Stimulated activated memory B cell treated with anti-CD40 and anti-IgM and Interleukin-4, amounts not matched to agents 10 μg/mL and 1 μg/mL and 100 μg/mL, for 72 hours (primary cell): Measurements from ENCODE around the gene LRRK1.

Source experiments
- ATAC-seq: fragments of 150-1000 bp; cut with Tn5 transposase; 2 replicates; pipeline ENCODE4 v1.10.0; 2021
- H3K27ac Mint-ChIP-seq: one replicate; pipeline ENCODE4 v1.8.0; 2022; ENCODE audit warnings: mild to moderate bottlenecking, mixed read lengths
- H3K27me3 Mint-ChIP-seq: one replicate; pipeline ENCODE4 v1.8.0; 2022; ENCODE audit warnings: mixed read lengths
- H3K36me3 Mint-ChIP-seq: one replicate; pipeline ENCODE4 v1.8.0; 2022; ENCODE audit warnings: mixed read lengths
- H3K4me1 Mint-ChIP-seq: one replicate; pipeline ENCODE4 v1.8.0; 2022; ENCODE audit warnings: mixed read lengths
- H3K4me3 Mint-ChIP-seq: one replicate; pipeline ENCODE4 v1.8.0; 2022; ENCODE audit warnings: mild to moderate bottlenecking, moderate library complexity, mixed read lengths
- H3K9me3 Mint-ChIP-seq: one replicate; pipeline ENCODE4 v1.8.0; 2022; ENCODE audit warnings: mixed read lengths

LRRK1 gene

DNA sequence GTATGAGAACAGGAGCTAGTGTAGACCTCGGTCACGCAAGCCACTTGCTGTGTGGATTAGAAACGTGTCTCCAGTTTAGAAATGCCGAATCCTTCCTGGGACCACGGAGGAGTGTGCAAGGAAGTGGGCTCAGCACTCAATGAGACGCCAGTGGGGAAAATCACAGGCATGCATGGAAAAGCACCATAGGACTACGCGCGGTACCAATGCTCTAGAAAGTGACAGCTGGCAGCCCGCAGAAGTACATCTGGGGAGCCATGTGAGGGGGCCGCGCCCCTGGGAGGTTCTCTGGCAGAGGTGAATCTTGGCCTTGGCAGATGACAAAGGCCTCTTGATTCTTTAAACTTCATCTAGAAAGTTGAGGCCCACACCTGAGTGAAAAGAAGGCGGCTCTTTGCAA is 99.3 kb downstream of the LRRK1 start:
- no peaks in the 10 kb centered on the region for H3K9me3 Mint-ChIP-seq
- H3K4me1 Mint-ChIP-seq: peaks cover 8% of the 10 kb centered on the region
- no peak overlapping the region for H3K4me3 Mint-ChIP-seq
- no peaks in the 10 kb centered on the region for H3K27me3 Mint-ChIP-seq
- ATAC-seq: no peak
- no peak overlapping the region for H3K27ac Mint-ChIP-seq
- peaks cover 56% of the 10 kb centered on the region for H3K36me3 Mint-ChIP-seq

DNA sequence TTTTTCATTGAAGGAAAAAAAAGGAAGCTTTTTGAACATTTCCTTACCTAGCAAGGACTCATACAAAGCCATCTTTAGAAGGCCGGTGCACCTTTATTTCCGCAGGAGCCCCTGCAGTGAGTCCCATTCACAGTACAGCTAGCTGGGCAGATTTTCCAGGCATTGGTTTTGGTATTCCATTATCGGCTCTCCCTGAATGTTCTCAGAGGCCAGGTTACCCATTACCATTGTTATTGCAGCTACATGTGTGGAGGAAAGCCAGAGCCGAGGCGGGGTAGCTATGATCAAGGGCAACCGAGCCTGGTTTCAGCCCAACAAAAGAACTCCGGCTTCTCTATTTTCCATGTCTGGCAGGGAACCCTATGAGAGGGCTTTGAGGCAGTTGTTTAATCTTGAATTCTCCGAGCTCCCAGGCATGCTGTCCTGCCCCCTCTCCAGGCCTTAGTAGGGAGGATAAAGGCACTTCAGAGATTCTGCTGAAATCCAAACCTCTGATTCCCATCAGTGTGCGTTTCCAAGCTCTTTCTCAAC is 100.3 kb downstream of the LRRK1 start:
- Mint-ChIP-seq H3K9me3 (no peaks in the 10 kb centered on the region), H3K36me3 (peaks cover 55% of the 10 kb centered on the region), H3K27me3 (no peaks in the 10 kb centered on the region), H3K4me3 (no peak overlapping the region), H3K27ac (no peak overlapping the region), H3K4me1 (peaks cover 8% of the 10 kb centered on the region)
- ATAC-seq: no peak

DNA sequence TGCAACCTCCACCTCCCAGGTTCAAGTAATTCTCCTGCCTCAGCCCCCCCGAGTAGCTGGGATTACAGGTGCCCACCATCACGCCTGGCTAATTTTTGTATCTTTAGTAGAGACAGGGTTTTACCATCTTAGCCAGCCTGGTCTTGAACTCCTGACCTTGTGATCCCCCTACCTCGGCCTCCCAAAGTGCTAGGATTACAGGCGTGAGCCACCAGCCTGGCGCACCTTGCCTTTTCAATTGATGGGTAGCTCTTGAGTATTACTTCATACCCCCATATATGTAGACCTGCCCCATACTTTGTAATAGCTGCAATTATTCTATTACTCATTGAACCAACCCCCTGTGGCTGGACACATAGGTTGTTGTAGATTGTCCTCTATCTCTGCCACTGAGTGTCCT is 101.3 kb downstream of the LRRK1 start:
- Mint-ChIP-seq H3K27ac (no peak overlapping the region), H3K4me1 (peaks cover 2% of the 10 kb centered on the region), H3K9me3 (no peaks in the 10 kb centered on the region), H3K36me3 (peaks cover 58% of the 10 kb centered on the region), H3K4me3 (no peak overlapping the region), H3K27me3 (no peaks in the 10 kb centered on the region)
- ATAC-seq: no peak

DNA sequence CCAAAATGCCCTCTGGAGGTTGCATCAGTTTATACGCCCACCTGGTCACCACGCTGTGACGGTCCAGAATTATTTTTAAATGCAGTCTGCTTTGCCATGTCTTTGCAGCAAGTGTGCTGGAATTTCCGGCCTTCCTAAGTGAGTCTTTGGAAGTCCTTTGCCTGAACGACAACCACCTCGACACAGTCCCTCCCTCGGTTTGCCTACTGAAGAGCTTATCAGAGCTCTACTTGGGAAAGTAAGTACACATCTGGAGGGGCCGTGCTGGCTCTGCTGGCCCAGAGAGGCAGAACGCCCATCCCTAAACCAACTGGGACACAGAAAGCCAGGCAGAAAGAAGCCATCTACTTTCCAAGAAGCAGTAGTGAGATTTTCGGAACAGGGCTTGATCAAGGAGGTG is 101.8 kb downstream of the LRRK1 start:
- no peak overlapping the region for H3K4me3 Mint-ChIP-seq
- no peak overlapping the region for H3K27ac Mint-ChIP-seq
- peaks cover 54% of the 10 kb centered on the region for H3K36me3 Mint-ChIP-seq
- H3K4me1 Mint-ChIP-seq: no peaks in the 10 kb centered on the region
- H3K9me3 Mint-ChIP-seq: no peaks in the 10 kb centered on the region
- no peak for ATAC-seq
- H3K27me3 Mint-ChIP-seq: no peaks in the 10 kb centered on the region

DNA sequence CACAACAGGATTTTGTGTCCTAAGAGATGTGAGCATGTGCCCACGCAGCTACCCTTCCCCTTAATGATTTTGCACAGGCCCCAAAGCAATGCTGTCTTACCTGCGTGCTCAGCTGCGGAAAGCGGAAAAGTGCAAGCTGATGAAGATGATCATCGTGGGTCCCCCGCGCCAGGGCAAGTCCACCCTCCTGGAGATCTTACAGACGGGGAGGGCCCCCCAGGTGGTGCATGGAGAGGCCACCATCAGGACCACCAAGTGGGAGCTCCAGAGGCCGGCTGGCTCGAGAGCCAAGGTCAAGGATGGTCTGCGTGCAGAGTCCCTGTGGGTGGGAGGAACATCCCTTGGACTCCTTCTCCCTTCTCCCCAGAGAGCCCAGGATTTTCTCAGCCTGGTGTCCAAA is 103.1 kb downstream of the LRRK1 start:
- H3K36me3 Mint-ChIP-seq: peaks cover 55% of the 10 kb centered on the region
- H3K4me3 Mint-ChIP-seq: no peak overlapping the region
- ATAC-seq: no peak
- no peaks in the 10 kb centered on the region for H3K9me3 Mint-ChIP-seq
- H3K4me1 Mint-ChIP-seq: no peaks in the 10 kb centered on the region
- no peaks in the 10 kb centered on the region for H3K27me3 Mint-ChIP-seq
- H3K27ac Mint-ChIP-seq: no peak overlapping the region

DNA sequence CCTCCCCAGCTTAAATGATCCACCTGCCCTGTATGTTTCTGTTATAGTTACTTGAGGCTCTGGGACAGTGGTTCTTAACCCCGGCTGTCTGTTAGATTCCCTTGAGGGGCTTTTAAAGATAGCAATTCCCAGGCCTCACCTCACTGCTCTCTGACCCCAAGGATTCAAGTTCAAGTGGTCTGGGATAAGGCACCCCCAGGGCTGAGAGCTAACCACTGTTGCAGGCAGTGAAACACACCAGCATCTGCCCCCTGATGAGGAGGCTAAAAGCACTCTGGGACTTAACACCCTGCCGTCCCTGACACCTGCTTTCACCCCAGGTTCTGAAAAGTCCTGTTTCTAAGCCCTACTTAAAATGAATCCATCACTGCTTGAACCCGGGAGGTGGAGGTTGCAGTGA is 103.7 kb downstream of the LRRK1 start:
- Mint-ChIP-seq H3K4me1 (no peaks in the 10 kb centered on the region), H3K9me3 (no peaks in the 10 kb centered on the region), H3K27ac (no peak overlapping the region), H3K27me3 (no peaks in the 10 kb centered on the region), H3K4me3 (no peak overlapping the region), H3K36me3 (peaks cover 61% of the 10 kb centered on the region)
- no peak for ATAC-seq

DNA sequence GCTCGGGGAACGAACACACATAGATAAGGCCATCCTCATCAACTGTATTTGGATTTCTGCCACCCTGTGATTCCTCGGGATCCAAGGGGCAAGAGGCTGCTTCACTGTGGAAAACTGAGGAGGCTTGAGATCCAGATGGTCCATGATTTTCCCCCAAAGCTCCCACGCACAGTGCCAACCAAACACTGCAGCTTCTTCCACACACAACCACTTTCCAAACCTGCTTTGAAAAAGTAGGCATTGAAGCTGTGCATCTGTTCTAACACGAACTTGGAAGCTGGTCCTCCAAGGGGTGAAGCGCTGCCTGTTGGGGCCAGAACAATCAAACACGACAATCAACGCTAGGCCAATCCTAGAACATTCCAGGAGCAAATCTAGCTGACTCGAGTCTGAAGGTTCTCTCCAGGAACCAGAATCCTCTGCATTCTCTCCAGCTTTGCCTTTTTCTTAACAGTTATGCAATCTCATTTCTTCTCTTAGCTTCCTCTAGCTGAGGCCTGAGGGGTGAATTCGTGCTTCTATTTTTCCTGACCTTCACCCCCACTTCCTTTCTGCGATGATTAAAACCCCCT is 104.4 kb downstream of the LRRK1 start:
- H3K9me3 Mint-ChIP-seq: no peaks in the 10 kb centered on the region
- no peaks in the 10 kb centered on the region for H3K4me1 Mint-ChIP-seq
- H3K27me3 Mint-ChIP-seq: no peaks in the 10 kb centered on the region
- no peak overlapping the region for H3K4me3 Mint-ChIP-seq
- ATAC-seq: no peak
- H3K27ac Mint-ChIP-seq: no peak overlapping the region
- H3K36me3 Mint-ChIP-seq: peaks cover 64% of the 10 kb centered on the region

DNA sequence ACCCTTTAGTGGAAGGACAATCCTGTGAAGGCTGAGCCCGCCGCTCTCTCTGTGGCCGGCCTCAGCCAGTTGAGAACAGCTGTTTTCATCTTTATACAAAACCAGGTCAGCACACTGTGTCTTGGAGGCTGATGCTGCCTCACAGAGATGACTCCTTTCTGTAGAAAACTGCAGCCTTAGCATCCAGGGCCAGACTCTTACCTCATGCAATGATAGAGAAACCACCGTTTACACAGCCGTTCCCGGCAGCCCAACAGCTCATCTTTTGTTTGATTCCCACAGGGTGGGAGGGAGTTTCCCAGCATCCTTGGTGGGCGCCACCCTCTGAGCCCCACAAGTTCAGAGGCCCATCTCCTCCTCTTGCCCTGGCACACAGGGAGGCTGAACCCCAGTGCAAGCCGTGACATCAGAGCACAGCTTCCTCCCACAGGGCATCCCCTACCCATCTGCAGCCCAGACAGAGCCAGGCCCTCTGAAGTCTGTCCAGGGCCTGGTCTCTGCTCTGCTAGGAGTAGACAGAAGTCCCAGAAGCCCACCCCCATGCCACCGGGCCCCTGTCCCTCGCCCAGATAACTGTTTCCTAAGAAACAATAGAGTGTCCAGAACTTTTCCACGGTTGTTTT is 105.0 kb downstream of the LRRK1 start:
- Mint-ChIP-seq H3K36me3 (peaks cover 70% of the 10 kb centered on the region), H3K9me3 (no peaks in the 10 kb centered on the region), H3K27me3 (no peaks in the 10 kb centered on the region), H3K27ac (no peak overlapping the region), H3K4me3 (no peak overlapping the region), H3K4me1 (no peaks in the 10 kb centered on the region)
- peak; percentile 24 for ATAC-seq

DNA sequence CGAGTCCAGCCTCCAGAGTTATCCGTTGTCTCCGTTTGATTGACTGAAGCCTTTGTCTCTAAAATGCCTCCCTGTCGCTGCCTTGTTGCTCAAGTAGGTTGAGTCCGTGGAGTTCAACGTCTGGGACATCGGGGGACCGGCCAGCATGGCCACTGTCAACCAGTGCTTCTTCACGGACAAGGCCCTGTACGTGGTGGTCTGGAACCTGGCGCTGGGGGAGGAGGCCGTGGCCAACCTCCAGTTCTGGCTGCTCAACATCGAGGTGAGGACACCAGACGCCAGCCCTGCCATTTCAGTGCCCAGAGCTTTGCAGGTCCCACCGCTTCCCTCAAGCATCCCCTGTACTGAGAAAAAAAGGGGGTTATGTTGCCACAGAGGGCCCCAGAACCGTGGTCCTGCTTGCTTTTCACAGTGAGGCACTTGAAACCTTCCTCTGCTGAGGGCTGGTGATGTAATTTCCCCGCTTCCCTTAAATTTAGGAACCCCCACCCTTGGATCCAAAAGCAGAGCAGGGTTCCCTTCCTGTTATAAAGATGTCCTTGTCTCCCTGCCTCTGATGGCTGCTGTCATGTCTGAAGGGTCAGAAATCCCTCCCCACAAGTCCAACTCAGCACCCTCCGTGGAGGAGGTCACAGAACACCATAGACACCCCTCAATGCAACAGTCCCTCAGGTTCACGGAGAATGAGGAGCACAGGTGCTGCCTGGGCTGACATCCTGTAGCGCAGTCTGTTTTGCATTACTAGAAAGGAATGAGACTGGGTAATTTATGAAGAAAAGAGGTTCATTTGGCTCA is 105.7 kb downstream of the LRRK1 start:
- H3K4me3 Mint-ChIP-seq: no peak overlapping the region
- H3K4me1 Mint-ChIP-seq: no peaks in the 10 kb centered on the region
- no peaks in the 10 kb centered on the region for H3K27me3 Mint-ChIP-seq
- no peak for ATAC-seq
- H3K9me3 Mint-ChIP-seq: no peaks in the 10 kb centered on the region
- peaks cover 77% of the 10 kb centered on the region for H3K36me3 Mint-ChIP-seq
- H3K27ac Mint-ChIP-seq: no peak overlapping the region

DNA sequence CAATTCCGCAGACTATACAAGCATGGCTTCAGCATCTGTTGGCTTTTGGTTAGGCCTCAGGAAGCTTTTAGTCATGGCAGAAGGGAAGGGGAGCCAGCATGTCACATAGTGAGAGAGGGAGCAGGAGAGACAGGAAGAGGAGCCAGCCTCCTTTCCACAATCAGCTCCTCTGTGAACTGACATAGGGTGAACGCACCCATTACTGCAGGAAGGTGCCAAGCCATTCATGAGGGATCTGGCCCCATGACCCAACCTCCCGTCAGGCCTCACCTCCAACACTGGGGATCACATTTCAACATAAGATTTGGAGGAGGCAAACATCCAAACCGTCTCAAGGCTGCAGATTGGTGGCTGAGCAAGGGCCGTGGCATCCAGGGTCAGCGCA is 106.3 kb downstream of the LRRK1 start:
- no peak overlapping the region for H3K4me3 Mint-ChIP-seq

DNA sequence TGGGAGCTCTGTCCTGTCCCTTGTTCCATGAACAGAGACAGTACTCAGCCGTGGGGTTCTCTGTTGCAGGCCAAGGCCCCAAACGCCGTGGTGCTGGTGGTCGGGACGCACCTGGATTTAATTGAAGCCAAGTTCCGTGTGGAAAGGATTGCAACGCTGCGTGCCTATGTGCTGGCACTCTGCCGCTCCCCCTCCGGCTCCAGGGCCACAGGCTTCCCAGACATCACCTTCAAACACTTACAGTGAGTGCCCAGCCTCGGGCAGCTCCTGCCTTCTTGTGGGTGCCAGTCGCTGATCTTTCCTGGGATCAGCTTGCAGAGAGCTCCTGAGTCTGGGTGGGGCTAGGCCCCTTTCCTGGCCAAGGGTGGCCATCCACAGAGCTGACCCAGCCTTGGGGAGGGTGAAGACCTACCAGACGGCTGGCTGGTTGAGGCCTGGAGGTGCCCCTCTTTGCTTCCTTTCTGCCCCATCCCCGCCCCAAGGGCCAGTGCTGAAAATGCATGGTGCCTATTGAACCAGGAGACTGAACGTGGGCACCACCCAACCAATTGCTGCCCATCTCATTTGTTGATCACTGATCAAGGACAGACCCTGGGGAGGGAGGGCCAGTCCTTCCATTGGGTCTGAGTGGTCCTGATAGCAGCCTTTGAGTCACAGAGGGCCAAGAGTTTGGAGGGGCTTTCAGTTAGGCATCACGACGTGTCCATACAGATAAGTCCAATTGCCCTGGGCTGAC is 106.9 kb downstream of the LRRK1 start:
- Mint-ChIP-seq H3K36me3 (peaks cover 85% of the 10 kb centered on the region), H3K4me3 (no peak overlapping the region), H3K9me3 (no peaks in the 10 kb centered on the region), H3K27me3 (no peaks in the 10 kb centered on the region), H3K27ac (no peak overlapping the region), H3K4me1 (no peaks in the 10 kb centered on the region)
- no peak for ATAC-seq

More for the DNA sequence above, 106.3 kb downstream of the LRRK1 start:
- ATAC-seq: no peak
- no peaks in the 10 kb centered on the region for H3K9me3 Mint-ChIP-seq
- no peak overlapping the region for H3K27ac Mint-ChIP-seq
- no peaks in the 10 kb centered on the region for H3K4me1 Mint-ChIP-seq
- H3K27me3 Mint-ChIP-seq: no peaks in the 10 kb centered on the region
- H3K36me3 Mint-ChIP-seq: peaks cover 83% of the 10 kb centered on the region

DNA sequence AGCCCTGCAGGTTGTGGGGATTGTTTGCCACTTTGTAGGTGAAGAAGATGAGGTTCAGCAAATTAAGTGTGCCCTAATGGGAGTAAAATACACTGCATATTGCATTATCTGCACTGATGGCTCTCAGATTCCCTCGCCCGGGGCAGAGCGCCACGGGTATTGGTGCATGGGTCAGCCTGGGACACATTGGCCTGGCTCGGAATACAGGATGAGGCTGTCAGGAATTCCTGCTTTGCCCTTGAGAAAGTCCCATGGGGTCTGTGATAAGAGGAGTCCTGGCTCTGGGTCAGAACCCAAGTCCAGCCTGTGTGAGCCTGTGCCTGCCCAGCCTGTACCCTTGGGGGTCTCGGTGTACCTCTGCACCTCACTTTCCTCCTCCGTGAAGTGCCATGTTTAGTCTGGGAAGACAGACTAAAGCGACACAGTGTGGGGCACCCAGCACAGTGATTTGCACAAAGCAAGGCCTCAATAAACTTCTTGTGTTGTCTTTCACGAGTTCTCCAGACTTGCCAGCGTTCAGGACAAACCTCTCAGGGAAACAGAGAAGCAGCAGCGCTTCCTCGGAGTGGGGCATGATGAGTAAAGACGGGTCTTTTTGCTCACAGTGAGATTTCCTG is 107.6 kb downstream of the LRRK1 start:
- no peaks in the 10 kb centered on the region for H3K27me3 Mint-ChIP-seq
- H3K4me1 Mint-ChIP-seq: no peaks in the 10 kb centered on the region
- H3K9me3 Mint-ChIP-seq: no peaks in the 10 kb centered on the region
- peaks cover 85% of the 10 kb centered on the region for H3K36me3 Mint-ChIP-seq
- no peak for ATAC-seq
- no peak overlapping the region for H3K4me3 Mint-ChIP-seq
- no peak overlapping the region for H3K27ac Mint-ChIP-seq

DNA sequence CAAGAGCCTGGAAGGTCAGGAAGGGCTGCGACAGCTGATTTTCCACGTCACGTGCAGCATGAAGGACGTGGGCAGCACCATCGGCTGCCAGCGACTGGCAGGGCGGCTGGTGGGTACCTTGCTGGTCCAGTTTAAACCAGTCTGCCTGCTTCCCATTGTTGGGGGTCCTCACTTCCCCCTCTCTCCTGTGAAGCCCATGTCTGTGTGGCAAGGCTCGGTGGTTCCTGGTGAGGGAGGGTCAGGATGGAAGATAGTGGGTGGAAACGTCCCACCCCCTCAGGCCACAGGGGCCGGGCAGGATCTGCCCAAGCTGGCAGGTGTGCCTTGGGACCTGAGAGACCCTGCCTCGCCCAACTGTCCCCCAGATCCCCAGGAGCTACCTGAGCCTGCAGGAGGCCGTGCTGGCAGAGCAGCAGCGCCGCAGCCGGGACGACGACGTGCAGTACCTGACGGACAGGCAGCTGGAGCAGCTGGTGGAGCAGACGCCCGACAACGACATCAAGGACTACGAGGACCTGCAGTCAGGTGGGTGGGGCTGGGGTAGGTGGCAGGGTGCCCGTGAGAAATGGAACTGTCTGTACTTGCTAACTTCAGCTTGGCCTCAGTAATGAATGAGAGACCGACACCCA is 108.2 kb downstream of the LRRK1 start:
- Mint-ChIP-seq H3K27me3 (no peaks in the 10 kb centered on the region), H3K4me1 (no peaks in the 10 kb centered on the region), H3K36me3 (peaks cover 89% of the 10 kb centered on the region), H3K27ac (no peak overlapping the region), H3K4me3 (no peak overlapping the region), H3K9me3 (no peaks in the 10 kb centered on the region)
- no peak for ATAC-seq

DNA sequence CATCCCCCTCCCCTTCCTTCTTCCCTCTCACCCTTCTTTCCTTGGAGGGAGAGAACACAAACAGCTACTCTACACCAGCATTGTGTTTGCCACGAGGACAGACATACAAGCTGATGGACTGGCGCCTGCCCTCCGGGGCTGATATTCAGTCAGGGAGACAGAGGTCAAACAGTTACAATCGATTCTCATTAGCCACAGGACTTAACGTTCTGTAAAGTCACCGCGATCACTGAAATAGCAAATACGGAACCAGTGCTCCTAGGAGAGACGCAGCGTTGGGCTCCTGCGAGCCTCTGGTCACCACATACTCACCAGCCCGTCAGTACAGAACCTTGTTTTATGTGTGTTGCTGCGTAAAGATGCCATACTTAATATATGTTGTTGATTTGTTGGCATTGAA is 108.8 kb downstream of the LRRK1 start:
- H3K9me3 Mint-ChIP-seq: no peaks in the 10 kb centered on the region
- H3K4me3 Mint-ChIP-seq: no peak overlapping the region
- H3K36me3 Mint-ChIP-seq: peaks cover 89% of the 10 kb centered on the region
- H3K4me1 Mint-ChIP-seq: no peaks in the 10 kb centered on the region
- H3K27me3 Mint-ChIP-seq: no peaks in the 10 kb centered on the region
- no peak overlapping the region for H3K27ac Mint-ChIP-seq
- no peak for ATAC-seq

DNA sequence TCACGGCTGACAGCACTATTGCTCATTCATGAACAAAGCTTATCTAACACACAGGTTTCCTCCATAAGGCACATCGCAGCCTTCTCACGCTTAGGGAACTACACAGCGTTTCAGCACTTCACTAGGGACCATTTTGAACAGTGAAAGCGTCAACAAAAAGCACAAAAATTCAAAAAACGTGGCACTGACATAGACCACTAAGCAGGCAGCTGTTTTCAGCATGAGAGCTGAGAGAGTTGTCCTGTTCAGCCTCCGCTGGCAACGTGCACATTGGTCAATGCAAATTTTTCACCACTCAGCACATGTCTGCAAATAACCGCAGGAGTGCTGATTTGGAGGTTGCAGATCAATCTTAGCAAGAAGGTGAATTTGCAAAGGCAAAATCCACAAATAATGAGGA is 109.2 kb downstream of the LRRK1 start:
- H3K27me3 Mint-ChIP-seq: no peaks in the 10 kb centered on the region
- H3K4me3 Mint-ChIP-seq: no peak overlapping the region
- peaks cover 4% of the 10 kb centered on the region for H3K4me1 Mint-ChIP-seq
- ATAC-seq: no peak
- peaks cover 89% of the 10 kb centered on the region for H3K36me3 Mint-ChIP-seq
- no peak overlapping the region for H3K27ac Mint-ChIP-seq
- no peaks in the 10 kb centered on the region for H3K9me3 Mint-ChIP-seq
